ENCODE data around the gene ITPRIPL2.

- TF ChIP-seq POLR2A (IDR thresholded peaks at IDR 0.05) (peak; percentile 35), EP300 (IDR thresholded peaks at IDR 0.05; ENCODE audit: low read depth) (no peak), POLR2AphosphoS5 (IDR thresholded peaks at IDR 0.05) (peak in 2 of 3 donors; percentile 28 to 70)
These were observed 54.1 kb downstream of the ITPRIPL2 start, which contains the start of gene SYT17 for GRCh38 chr16:19167710-19168370.

Data from transverse colon (tissue), 3 donors.